Glomerular visceral epithelial cell (primary cell): ENCODE results near the gene CDC42EP4.
"Not testable (repeated sequence)": the region's sequence is repeated elsewhere in the genome, so short reads cannot be mapped to it uniquely, and the experiment has no call there.

Source experiments
- DNase-seq: peaks from one replicate; pipeline ENCODE4 v3.0.0-alpha.2; 2016; ENCODE audit errors: extremely low spot score

Gene CDC42EP4

GRCh38 chr17:73320601-73321264, 8.9 kb upstream of the CDC42EP4 start:
- no peak for DNase-seq

- DNase-seq, result no peak
Observed at GRCh38 chr17:73319766-73320165, 8.0 kb upstream of the CDC42EP4 start.

- DNase-seq, result no peak
Observed at GRCh38 chr17:73318836-73319235, 7.0 kb upstream of the CDC42EP4 start.

GRCh38 chr17:73318427-73318813, 6.6 kb upstream of the CDC42EP4 start:
- no peak for DNase-seq

GRCh38 chr17:73317513-73318426, 6.0 kb upstream of the CDC42EP4 start:
- no peak for DNase-seq

GRCh38 chr17:73316919-73317505, 5.2 kb upstream of the CDC42EP4 start:
- DNase-seq, result no peak

- DNase-seq, result no peak
Observed at GRCh38 chr17:73315471-73315870, 3.7 kb upstream of the CDC42EP4 start.

- DNase-seq, result no peak
Observed at GRCh38 chr17:73313526-73314127, 1.8 kb upstream of the CDC42EP4 start.

GRCh38 chr17:73312887-73313286, 1.1 kb upstream of the CDC42EP4 start:
- DNase-seq, result not testable (repeated sequence)

GRCh38 chr17:73311428-73311780, 397 bp downstream of the CDC42EP4 start:
- DNase-seq, result no peak

GRCh38 chr17:73309727-73310596, 1.8 kb downstream of the CDC42EP4 start:
- DNase-seq, result peak; percentile 38

GRCh38 chr17:73308959-73309358, 2.8 kb downstream of the CDC42EP4 start:
- not testable (repeated sequence) for DNase-seq

- peak; percentile 91 for DNase-seq
Observed at GRCh38 chr17:73308017-73308823, 3.6 kb downstream of the CDC42EP4 start.

- peak; percentile 56 for DNase-seq
Observed at GRCh38 chr17:73307130-73307529, 4.7 kb downstream of the CDC42EP4 start.

GRCh38 chr17:73305845-73306836, 5.7 kb downstream of the CDC42EP4 start:
- DNase-seq, result no peak

- DNase-seq, result peak; percentile 86
Observed at GRCh38 chr17:73304971-73305812, 6.6 kb downstream of the CDC42EP4 start.

GRCh38 chr17:73304438-73304837, 7.4 kb downstream of the CDC42EP4 start:
- DNase-seq, result peak; percentile 30

- DNase-seq, result no peak
Observed at GRCh38 chr17:73302189-73302588, 9.6 kb downstream of the CDC42EP4 start.
